Panc1 (cell line): ENCODE results near the gene UST.

Experiments
- TCF7L2 ChIP-seq: IDR thresholded peaks from 2 replicates; pipeline ENCODE4 v1.6.1; 2011; ENCODE audit warnings: mild to moderate bottlenecking, low read depth, low read length, inconsistent platforms
- TF ChIP-seq, protein P1 (sequence below): fragments of 450-650 bp; IDR thresholded peaks from 2 replicates; pipeline ENCODE4 v1.5.1; 2017; ENCODE audit warnings: mild to moderate bottlenecking

DNA sequence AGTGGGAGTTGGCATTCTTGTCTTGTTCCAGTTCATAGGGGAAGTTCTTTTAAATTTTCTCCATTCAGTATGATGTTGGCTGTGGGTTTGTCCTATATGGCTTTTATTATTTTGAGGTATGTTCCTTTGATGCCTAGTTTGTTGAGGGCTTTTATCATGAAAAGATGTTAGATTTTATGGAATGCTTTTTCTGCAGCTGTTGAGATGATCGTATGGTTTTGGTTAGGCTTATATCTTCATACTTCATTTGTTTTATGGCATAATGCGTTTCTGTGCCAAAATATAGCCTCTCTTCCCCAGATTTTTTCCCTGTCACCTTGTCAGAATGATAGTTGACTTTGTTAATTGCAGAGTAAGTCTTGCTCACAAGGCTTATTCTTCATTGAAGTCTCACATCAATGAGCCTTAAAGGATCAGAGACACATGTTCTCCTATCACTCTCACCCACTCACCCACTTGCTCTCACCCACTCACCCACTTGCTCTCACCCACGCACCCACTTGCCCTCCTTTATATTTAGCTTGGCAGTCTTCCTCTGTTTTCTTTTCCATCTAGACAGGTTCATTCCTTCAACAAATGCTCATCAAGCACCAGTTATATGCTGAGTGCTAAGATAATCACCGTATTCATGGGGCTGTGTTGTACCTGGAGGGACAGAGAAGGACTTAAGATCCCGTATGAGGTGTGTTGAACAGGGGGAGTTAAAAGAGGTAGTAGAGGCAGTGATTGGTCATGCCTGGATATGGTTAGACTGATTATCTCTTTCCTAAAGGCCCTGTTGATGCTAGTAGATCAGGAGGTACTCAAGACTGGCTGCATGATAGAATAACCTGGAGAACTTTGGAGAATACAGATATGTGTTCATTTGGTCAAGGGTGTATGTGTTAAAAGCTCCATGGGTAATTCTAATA, 19.3 kb downstream of the UST start:
- TF ChIP-seq, protein P1, sequence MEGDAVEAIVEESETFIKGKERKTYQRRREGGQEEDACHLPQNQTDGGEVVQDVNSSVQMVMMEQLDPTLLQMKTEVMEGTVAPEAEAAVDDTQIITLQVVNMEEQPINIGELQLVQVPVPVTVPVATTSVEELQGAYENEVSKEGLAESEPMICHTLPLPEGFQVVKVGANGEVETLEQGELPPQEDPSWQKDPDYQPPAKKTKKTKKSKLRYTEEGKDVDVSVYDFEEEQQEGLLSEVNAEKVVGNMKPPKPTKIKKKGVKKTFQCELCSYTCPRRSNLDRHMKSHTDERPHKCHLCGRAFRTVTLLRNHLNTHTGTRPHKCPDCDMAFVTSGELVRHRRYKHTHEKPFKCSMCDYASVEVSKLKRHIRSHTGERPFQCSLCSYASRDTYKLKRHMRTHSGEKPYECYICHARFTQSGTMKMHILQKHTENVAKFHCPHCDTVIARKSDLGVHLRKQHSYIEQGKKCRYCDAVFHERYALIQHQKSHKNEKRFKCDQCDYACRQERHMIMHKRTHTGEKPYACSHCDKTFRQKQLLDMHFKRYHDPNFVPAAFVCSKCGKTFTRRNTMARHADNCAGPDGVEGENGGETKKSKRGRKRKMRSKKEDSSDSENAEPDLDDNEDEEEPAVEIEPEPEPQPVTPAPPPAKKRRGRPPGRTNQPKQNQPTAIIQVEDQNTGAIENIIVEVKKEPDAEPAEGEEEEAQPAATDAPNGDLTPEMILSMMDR = no peak
- no peak for TF ChIP-seq TCF7L2
